Left ventricle myocardium inferior (tissue), 1 donor: ENCODE data around the gene MOV10. TPM values are rescaled to one million over a fixed set of nuclear protein-coding genes. Genes with fewer than 3 reads are reported as not detected.
A peak's percentile ranks its signal among the peaks of the same experiment; 100 is the strongest.

Experiments used
- DNase-seq: peaks from one replicate; pipeline ENCODE4 v3.0.0-alpha.2; 2020
- H3K27ac ChIP-seq: fragments of 200-600 bp; replicated peaks from 2 replicates; pipeline ENCODE4 v1.8.0; 2021
- H3K27me3 ChIP-seq: fragments of 200-600 bp; 2 replicates; pipeline ENCODE4 v1.8.0; 2021; ENCODE audit warnings: low read depth
- H3K36me3 ChIP-seq: fragments of 200-600 bp; 2 replicates; pipeline ENCODE4 v1.8.0; 2021
- H3K4me1 ChIP-seq: fragments of 200-600 bp; 2 replicates; pipeline ENCODE4 v1.8.0; 2021
- H3K4me3 ChIP-seq: fragments of 200-600 bp; 2 replicates; pipeline ENCODE4 v1.8.0; 2021; ENCODE audit warnings: mild to moderate bottlenecking, moderate library complexity
- H3K9me3 ChIP-seq: fragments of 200-600 bp; replicated peaks from 2 replicates; pipeline ENCODE4 v1.8.0; 2021
- intact Hi-C: fragments of 100-400 bp; cut with micrococcal nuclease; formaldehyde crosslinking; loops from one replicate; pipeline ENCODE4 v1.11.0; 2022
- total RNA-seq: library from RNA; stranded (reverse); fragmentation: NEBNext Ultra II Directional; extraction: Animal tissue kit (Norgen Biotek cat#: 25700); gene quantifications from one replicate; pipeline ENCODE4 v1.2.1, GENCODE V29; 2021
- TF ChIP-seq, protein P1 (sequence below): fragments of 200-600 bp; IDR thresholded peaks from 2 replicates; pipeline ENCODE4 v1.8.0; 2021; ENCODE audit warnings: antibody characterized with exemption, mild to moderate bottlenecking, borderline replicate concordance
- donor health status: DM: no; HTN: yes; CAD: no; lungs with severe emphysema.

The MOV10 gene
- total RNA-seq, 1 donor from 2014 or later: 12.7 TPM

DNA sequence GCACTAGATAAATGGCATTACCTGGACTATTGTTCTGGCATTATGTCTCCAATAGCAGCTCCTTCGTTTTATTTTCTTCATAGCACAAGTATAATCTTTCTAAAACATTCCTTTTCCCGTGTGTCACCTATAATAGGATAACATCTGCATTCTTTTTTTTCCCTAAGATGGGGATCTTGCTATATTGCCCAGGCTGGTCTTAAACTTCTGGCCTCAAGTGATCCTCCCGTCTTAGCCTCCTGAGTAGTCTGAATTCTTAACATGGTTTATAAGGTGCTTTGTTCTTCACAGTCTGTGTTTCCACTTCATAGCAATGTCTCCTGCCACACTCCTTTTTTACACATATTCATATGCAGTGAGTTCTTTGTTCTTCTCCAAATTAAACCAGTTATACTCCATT lies 8.6 kb upstream of the MOV10 start:
- Histone ChIP-seq H3K27ac (no peak overlapping the region), H3K4me3 (no peak overlapping the region), H3K27me3 (no peaks in the 10 kb centered on the region), H3K9me3 (no peaks in the 10 kb centered on the region), H3K36me3 (peaks cover 99% of the 10 kb centered on the region), H3K4me1 (no peaks in the 10 kb centered on the region)
- DNase-seq: no peak
- intact Hi-C loops: no loop called here
- TF ChIP-seq, protein P1, sequence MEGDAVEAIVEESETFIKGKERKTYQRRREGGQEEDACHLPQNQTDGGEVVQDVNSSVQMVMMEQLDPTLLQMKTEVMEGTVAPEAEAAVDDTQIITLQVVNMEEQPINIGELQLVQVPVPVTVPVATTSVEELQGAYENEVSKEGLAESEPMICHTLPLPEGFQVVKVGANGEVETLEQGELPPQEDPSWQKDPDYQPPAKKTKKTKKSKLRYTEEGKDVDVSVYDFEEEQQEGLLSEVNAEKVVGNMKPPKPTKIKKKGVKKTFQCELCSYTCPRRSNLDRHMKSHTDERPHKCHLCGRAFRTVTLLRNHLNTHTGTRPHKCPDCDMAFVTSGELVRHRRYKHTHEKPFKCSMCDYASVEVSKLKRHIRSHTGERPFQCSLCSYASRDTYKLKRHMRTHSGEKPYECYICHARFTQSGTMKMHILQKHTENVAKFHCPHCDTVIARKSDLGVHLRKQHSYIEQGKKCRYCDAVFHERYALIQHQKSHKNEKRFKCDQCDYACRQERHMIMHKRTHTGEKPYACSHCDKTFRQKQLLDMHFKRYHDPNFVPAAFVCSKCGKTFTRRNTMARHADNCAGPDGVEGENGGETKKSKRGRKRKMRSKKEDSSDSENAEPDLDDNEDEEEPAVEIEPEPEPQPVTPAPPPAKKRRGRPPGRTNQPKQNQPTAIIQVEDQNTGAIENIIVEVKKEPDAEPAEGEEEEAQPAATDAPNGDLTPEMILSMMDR: no peak

DNA sequence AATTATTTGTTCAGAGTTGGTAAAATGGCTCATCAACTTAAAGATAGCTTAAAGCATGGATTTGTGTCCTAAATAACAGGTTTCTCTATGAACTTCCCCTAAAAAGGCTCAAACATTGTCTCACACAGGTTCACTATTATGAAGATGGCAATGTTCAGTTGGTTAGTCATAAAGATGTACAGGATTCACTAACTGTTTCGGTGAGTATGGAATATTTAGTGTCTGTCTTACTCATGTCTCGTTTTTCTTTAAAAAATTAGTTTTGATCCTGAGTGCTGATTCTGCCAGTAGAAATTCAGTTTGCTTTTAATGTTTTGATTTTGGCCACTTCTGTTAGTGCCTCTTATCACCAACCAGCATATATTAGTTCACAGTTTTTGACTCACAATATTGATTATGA lies 7.5 kb upstream of the MOV10 start:
- Histone ChIP-seq H3K36me3 (peaks cover 98% of the 10 kb centered on the region), H3K4me1 (no peaks in the 10 kb centered on the region), H3K27me3 (no peaks in the 10 kb centered on the region), H3K27ac (no peak overlapping the region), H3K4me3 (no peak overlapping the region), H3K9me3 (no peaks in the 10 kb centered on the region)
- TF ChIP-seq, protein P1: no peak
- DNase-seq: no peak
- intact Hi-C loops: no loop called here

GRCh38 chr1:112672009-112672408 lies 2.5 kb upstream of the MOV10 start:
- Histone ChIP-seq H3K4me3 (no peak overlapping the region), H3K9me3 (no peaks in the 10 kb centered on the region), H3K4me1 (peaks cover 37% of the 10 kb centered on the region), H3K27ac (no peak overlapping the region), H3K27me3 (no peaks in the 10 kb centered on the region), H3K36me3 (peaks cover 50% of the 10 kb centered on the region)
- TF ChIP-seq, protein P1: no peak
- no peak for DNase-seq
- intact Hi-C loops: loop anchor here (10.0 kb wide), 1 partner anchor 277 kb away; the partner anchor contains the start of gene CTTNBP2NL

- Histone ChIP-seq H3K4me3 (no peak overlapping the region), H3K36me3 (peaks cover 41% of the 10 kb centered on the region), H3K27me3 (no peaks in the 10 kb centered on the region), H3K9me3 (no peaks in the 10 kb centered on the region), H3K4me1 (peaks cover 41% of the 10 kb centered on the region), H3K27ac (no peak overlapping the region)
- intact Hi-C loops: loop anchor here (10.0 kb wide), 1 partner anchor 278 kb away; the partner anchor contains the start of gene CTTNBP2NL
- TF ChIP-seq, protein P1: no peak
- no peak for DNase-seq
Observed at GRCh38 chr1:112672842-112673241, 1.6 kb upstream of the MOV10 start.

DNA sequence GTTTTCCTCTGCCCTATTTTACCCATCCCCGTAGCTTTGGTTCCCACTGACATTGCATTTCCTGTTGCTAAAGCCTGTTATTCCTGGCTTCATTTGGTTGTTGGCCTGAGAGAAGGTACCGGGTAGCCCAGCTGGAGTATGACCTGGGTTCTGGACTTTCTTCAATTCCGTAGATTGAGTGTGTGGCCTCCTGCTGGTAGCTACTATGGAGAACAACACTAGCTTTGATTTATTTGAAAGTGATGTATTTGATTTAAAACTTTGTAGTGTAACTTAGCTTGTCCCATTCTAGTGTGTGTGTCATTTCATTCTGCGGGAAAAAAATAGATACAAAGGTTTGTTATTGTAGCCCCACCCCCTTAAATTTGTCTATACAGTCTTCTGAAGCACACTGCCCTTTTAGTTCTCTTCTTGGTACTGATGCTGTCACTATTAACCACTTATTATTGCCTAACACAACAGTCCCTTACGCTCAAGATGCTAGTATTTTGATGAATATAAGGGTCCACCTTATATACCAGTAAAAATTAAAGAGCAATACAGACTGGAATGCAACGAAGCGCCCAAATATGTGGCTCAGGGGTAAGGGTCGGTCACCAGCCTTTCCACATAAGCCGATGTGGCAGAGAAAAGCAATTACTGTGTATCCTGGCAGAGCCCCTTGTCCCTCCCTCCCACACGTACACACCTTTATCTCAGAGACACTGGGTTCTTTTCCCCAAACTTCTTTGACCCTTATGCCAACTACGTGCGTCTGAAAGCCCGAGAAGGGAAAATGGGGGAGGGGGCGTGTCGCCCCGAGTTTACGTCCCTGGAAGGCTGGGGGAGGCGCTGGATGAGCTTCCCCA lies 643 bp upstream of the MOV10 start:
- intact Hi-C loops: loop anchor here (10.0 kb wide), 1 partner anchor 279 kb away; the partner anchor contains the start of gene CTTNBP2NL
- peaks cover 32% of the 10 kb centered on the region for H3K36me3 ChIP-seq
- peak overlapping the region; percentile 91 for H3K27ac ChIP-seq
- no peak for DNase-seq
- H3K27me3 ChIP-seq: no peaks in the 10 kb centered on the region
- TF ChIP-seq, protein P1: peak; percentile 58
- no peaks in the 10 kb centered on the region for H3K9me3 ChIP-seq
- H3K4me3 ChIP-seq: peak overlapping the region; percentile 93
- peaks cover 43% of the 10 kb centered on the region for H3K4me1 ChIP-seq
